Endometrium (tissue), 2 donors: Measurements from ENCODE around the gene ESD.

Experiments
- FAIRE-seq: peaks from 2 replicates; lab custom pipeline; 2012; peaks lifted over from hg19 to GRCh38; lab: Jason Lieb, UNC
- donor health status: control.
- donor health status: control.

The ESD gene

DNA sequence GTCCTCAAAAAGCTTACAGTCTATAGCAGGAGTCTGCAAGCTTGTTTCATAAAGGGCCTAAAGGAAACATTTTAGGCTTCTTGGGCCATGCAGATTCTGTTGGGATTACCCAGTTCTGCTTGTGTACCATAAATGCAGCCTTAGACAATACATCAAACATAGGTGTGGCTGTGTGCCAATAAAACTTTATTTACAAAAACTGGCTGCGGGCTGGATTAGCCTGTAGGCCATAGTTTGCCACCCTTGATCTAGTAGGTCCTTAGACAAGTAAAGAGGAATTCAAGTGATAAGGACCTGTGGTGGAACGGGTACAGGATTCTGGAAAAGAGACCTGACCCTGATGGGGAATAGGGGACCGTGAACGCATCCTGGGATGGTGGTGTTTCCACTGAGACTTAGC lies 51.9 kb downstream of the ESD start:
- no peak for FAIRE-seq

GRCh38 chr13:46743191-46743590 lies 53.8 kb downstream of the ESD start:
- no peak for FAIRE-seq

DNA sequence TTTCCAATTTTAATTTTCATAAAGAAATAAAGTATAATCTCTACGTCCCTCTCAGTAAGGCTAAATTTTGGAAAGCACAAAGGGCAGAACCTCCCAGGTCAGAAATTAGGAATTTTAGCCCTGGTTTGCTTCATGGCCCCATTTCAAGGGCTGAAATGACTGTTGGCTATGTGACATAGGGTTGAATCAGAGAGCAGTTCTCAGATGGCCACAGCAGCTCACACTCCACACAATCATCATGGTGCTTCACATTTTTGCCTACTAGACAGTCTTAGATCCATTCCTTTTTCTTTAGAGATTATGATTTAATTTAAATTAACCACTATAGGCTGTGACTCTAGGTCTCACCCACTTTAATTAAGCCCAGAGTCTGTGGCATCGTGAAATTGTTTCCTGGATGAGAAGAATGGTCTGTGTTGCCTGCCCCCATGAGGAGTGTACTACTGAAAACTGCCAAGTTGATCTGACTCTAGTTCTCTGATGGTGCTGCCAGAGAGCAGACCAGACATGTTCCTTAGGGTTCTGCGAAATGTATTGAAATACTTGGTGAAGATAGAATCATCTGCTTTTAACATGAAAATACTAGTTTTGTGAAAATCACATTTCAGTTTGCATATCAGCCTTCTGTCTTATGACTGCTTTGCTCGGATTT lies 57.4 kb downstream of the ESD start:
- FAIRE-seq, result no peak

- no peak for FAIRE-seq
Observed at GRCh38 chr13:46738766-46739165, 58.2 kb downstream of the ESD start.

DNA sequence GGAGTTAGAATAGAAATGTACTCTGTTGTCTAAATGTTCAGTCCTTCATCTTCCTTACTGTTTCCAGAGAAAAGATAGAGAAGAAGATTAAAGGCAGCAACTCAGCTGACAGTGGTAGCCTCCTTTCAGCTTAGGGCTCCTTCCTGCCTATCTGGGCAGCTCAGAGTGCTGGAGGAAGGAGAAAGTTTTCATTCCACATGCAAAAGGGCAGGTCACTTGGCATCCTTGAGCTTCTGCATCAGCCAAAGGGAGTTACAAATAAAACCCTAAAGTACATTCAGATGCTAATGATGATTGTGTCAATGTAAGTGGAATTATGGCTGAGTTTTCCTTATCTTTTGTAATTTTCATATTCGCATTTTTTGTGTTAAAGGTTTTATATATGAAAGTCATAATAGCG lies 58.9 kb downstream of the ESD start:
- FAIRE-seq, result peak; percentile 62

DNA sequence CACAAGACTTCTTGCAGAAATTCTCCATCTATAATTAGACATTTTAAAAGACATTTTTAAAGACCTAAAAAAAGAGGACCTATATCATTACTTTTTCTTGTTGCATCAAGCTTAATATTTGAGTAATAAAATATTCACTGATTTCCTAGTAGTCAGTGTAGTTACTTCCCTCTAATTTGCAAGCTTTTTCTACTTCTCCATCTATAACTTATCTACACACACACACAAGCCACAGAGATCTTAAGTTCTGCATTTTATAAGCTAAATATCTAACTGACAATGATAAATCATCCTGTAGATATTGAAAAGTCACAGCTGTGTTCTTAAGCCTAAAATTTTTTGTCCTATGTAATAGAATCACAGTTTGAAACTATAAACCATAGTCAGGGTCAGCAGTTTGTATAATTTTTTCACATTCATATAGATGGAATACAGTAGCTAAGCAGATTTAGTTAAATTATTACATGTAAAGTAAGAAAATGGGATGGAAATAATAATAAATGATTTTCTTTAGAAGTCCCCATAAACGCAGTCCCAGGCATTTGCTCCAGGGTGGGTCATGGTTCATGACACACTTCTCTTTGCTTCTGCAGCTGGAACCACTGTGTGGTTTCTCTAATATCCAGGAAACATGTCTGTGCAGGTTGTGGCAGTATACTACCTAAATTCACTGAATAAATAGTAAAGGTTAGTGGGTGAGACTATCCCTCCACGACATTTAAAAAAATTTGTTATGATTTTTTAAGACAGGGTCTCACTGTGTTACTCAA lies 60.2 kb downstream of the ESD start:
- no peak for FAIRE-seq

DNA sequence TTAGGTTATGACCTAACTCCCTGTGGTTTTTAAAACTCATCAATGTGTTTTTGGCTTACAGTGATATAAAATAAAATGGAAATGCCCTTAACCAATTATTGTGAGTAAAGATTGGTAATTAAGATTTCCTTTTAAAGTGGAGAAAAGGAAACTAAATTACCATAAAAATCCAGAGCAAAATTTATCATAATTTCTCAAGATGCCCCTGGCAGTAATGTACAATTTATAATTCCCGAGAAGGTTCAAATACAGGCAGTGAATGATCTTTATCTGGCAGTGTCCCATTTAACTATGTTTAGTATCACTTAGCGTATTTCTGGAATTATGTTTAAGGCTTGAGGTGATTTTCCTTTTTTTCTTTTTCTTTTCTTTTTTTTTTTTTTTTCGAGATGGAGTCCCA lies 61.5 kb downstream of the ESD start:
- no peak for FAIRE-seq

GRCh38 chr13:46731535-46731934 lies 65.4 kb downstream of the ESD start:
- FAIRE-seq, result no peak

DNA sequence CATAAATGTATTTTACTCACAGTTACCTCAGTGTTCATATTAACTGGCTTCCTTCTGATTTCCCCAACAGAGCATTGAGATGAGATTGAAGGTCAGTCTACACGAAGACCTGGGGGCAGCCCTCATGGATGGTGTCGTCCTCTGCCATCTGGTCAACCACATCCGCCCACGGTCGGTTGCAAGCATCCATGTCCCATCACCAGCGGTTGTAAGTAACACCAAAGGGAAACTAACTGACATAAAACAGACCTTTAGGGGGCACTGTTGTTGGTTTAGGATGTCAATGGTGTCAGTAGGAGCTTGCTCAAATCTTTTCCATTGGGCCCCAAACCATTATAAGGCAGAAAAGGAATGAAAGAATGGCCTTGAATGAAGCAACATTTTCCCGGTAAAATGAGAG lies 68.2 kb downstream of the ESD start:
- no peak for FAIRE-seq

DNA sequence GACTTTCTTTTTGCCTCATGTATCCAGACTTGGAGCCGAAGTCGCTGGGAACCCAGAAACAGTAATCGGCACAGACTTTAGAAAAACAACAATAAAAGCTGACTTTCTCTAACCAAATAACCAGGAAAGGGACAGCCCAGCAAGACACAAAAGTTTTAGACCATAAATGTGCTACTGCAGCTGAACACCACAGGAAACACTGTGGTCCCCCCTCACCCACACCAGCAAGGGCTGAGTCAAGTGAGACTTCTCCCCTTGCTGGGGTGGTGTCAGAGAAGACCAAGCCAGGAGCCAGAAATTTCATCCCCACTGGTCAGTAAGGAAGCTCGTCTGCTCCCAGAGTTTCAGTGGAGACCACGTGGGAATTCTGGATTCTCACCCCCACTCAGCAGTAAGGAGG lies 70.6 kb downstream of the ESD start:
- no peak for FAIRE-seq
